ENCODE measurements around the gene ULBP3.

The ULBP3 gene

DNA sequence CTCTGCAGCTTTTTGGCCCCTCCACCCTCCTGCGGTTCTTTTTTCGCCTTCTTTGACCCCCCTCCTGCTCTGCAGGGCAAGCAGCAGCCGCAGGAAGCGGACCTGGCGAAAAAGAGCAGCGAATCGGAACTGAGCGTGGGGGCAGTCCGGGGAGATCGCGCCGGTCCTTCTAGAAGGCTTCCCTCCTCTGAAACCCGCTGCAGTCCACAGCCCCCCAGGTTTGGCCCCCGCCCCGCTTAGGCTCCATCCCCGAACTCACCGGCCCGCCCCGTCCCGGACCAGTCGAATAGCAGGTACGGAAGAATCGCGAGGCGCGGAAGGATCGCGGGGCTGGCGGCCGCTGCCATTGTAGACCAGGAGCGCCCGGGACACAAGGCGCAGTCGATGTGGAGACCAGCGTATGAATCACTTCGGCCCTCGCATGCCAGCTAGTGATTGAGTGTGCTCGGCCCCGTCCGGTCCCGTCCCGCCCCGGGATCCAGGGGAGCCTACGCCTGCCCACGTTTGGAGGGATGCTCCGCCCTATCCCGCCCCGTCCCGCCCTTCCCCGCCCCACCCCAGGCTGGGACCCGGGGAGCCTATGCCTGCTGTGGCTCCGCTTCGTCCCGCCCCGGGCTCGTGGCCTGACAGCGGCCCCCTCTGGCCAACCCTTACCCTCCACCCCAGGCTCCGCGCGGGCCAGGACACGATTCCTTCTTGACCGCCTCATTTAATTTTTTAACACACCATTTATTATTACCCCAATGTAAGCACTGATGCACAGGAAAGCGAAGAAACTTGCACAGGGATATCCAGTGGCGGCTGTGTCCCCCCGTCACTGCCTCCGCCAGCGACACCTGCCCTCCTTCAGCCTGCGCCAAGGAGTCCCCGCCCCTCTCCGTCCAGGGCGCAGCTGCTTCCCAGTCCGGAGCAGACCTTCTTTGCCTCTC, at the start of gene ULBP3:
TSS of gene ULBP3 (minus strand) at position 402 of the 929 bp plus-strand sequence. CDS start at position 347, 55 bp downstream.
- peak; percentile 83 for DNase-seq

DNA sequence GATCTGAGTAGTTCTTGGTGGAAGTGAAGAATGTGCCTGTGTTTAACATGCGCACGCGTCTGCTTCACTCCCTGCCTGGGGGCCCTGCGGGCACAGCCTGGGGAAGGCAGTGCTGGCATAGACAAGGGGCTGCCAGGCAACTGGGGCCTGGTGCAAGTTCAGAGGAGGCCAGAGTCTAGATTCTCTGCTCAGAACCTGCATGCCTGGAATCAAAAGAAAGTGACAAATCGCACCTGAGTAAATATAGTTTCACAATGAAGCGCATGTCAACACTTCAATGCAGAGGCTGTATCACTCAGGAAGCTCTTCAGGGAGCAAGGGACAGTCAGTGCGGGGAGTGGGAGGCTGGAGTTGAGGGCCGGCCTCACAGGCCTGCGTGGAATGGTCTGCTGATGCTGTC, 49.7 kb upstream of the ULBP3 start:
- no peak for DNase-seq

- DNase-seq = no peak
Observed at GRCh38 chr6:150118203-150118602, 49.3 kb upstream of the ULBP3 start.

GRCh38 chr6:150116200-150116800, 47.4 kb upstream of the ULBP3 start:
- DNase-seq = no peak

DNA sequence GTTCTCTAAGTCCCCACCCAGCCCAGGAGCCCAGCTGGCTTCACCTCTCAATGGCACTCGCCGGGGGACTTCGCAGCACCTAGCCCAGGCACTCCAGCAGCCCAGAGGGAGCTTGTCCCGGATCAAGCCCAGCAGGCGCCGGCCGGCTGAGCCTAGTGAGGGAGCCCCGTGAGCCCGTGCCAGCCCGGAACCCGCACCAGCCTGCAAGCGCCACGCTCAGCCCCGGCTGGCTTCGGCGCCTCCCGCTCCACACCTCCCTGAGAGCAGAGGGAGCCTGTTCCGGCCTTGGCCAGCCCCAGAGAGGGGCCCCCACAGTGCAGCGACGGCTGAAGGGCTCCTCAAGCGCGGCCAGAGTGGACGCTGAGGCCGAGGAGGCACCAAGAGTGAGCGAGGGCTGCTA, 46.8 kb upstream of the ULBP3 start:
- no peak for DNase-seq

DNA sequence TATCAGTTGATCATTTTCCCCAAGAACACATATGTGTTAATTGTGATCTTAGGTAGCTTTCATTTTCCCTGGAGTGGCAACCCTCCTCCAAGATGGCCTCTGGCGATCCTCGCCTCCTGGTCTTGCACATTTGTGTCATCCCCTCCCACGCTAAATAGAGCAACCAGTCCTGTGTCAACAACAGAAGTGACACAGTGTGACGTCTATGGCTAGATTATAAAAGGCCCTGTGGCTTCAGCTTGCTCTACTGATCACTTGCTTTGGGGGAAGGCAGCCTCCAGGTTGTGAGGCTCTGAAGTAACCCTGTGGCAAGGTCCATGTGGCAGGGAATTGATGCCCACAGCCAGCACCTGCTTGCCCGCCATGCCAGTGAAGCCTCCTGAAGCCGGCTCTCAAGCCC, 43.3 kb upstream of the ULBP3 start:
- no peak for DNase-seq

DNA sequence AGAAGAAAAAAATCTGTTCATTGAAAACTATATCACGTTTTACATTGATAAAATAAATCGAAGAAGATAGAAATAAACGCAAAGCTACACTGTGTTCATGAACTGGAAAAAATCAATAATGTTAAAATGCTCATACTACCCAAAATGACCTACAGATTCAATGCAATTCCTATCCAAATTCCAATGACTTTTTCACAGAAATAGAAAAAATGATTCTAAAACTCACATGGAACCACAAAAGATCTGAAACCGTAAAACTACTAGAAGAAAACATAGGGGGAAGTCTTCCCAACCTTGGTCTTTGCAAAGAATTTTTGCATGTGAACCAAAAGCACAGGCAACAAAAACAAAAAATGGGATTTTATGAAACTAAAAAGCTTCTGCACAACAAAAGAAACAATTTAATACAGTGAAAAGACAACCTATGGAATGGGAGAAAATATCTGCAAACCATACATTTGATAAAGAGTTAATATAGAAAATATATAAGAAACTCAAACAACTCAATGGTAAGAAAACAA, 33.9 kb upstream of the ULBP3 start:
- DNase-seq = no peak

GRCh38 chr6:150100745-150101144, 31.8 kb upstream of the ULBP3 start:
- no peak for DNase-seq

DNA sequence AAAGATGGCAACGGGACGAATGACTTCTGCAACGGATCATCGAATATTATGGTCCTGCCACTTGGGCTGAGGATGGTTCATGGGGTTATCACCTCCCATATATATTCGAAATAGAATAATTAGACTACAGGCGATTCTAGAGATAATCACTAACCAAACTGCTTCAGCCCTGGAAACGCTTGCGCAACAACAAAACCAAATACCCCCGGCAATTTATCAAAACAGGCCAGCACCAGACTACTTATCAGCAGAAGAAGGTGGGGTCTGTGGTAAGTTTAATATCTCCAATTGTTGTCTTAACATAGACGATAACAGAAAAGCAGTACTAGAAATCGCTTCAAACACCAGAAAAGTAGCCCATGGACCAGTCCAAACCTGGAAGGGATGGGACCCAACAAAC, 31.0 kb upstream of the ULBP3 start:
- no peak for DNase-seq

- no peak for DNase-seq
Observed at GRCh38 chr6:150099546-150099945, 30.6 kb upstream of the ULBP3 start.

DNA sequence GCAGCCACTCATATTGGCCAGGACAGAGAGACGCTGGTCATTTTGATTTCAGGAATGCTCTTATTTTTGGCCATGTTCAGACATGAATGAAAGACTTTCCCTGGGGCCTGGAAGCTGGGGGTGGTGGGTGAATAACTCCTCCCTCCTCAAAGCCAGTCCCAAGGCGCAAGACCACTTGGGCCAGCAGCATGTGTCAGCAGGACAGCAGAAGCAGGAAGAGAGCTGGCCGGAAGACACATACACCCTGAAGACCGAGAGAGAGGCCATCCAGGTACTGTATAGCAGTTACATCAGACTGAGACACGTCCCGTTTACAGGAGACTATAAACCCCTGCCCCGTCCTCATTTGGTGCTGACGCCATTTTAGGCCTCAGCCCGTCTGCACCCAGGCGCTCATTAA, 29.2 kb upstream of the ULBP3 start:
- DNase-seq = no peak

DNA sequence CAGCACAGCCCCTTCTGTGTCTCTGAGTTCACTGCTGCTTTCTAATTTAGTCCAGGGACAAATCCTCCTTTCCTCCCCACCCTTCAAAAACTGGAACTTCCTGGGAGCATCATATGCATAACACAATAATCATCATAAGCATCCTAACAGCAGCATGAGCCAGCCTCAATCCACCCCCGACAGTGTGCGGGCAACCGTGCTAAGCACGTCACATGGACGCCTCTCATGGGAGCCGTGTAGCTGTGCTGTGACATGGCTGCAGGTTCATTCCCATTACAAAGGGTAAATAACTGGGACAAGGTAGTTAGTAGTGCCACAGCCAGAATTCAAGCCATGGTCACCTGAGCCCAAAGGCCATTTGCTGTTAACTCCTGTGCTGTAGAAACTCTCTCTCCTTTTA, 24.5 kb upstream of the ULBP3 start:
- no peak for DNase-seq

- DNase-seq = no peak
Observed at GRCh38 chr6:150091476-150091875, 22.6 kb upstream of the ULBP3 start.

DNA sequence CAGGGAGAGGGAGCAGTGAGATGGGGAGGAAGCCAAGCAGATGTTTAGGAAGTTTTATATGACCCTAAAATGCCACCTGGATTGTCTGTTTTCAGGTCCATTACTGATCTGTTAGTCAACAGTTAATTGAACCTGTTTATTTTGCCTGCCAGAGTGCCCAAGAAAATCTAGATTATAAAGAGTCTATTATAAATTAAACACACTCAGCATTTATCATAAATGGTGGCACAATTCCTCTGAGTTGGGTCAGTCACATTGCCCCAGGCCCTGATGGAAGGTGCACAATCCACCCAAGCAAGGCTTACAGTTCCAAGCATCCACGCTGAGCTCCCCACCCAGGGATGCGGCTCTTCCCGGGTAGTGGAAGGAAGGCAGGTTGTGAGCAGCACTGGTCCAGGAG, 21.4 kb upstream of the ULBP3 start:
- no peak for DNase-seq

GRCh38 chr6:150088481-150089154, 19.7 kb upstream of the ULBP3 start:
- DNase-seq = no peak

DNA sequence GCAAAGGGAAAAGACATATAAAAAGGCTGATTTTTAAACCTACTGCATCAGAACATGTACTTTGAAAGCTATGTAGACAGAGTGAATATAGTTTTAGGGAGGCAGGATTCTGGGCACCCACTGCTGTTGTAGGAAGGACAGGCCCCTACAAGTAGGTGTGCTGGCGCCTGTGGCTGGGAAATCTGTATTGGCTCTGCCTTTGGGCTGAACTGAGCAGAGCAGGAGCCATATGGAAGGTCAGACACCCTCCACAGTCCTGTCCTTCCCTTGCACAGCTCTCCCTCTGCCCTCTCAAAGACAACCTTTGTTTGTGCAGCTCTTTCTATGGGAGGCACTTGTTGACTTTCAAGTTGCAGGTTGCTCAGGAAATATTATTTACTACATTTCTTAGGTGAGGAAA, 18.4 kb upstream of the ULBP3 start:
- no peak for DNase-seq

DNA sequence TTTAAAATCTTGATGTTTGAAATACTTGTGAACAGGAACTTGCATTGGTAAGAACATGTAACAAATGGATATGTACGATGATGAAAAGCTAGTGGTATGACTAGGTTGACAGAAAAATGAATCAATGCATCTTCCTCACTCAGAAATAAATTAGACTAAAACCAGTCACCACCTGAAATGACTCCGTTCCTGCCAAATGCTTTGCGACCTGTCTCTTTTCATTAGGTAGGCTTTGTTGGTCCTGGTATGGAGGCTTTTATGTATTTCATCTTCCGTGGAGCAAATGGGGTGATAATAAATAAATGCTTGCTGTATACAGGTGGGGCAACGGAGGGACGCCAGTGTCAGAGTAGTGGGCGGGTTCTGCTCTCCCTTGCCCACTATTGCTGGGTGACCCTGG, 17.1 kb upstream of the ULBP3 start:
- no peak for DNase-seq

DNA sequence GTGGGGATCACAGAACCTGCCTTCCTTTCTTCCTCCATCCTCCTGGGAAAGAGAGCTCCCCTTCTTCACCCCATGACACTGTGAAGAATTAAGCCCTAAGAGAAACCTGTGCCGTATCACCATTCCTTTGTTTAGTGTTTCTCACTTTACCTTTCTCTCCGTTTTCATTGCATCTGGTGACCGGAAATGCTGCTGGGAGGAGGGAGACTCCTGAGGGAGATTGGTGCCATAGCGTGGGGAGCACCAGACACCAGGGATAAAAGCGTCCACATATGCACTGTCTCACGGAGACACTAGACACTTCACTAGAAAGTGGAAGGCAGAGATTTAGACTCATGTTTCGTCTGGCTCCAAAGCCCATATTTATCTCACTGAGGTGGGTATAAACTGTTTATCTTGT, 15.5 kb upstream of the ULBP3 start:
- DNase-seq = no peak

DNA sequence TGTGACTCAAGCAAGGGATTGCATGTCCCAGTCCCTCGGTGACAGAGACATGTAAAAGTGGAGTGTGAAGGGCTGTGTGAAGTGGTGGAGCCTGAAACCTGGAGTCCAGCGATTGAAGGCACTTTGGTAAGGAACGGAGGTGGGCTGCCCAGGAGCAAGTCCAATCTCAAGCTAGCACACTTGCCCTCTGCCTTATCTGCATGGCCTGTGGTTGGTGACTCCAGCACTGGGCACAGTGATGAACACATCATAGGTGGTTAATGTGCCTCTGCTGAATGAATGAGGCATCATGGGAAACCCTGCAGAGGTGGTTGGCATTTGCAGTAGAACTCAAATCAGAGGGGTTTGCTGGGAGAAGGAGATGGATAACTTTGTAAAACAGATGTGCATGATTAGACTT, 14.9 kb upstream of the ULBP3 start:
- DNase-seq = no peak

DNA sequence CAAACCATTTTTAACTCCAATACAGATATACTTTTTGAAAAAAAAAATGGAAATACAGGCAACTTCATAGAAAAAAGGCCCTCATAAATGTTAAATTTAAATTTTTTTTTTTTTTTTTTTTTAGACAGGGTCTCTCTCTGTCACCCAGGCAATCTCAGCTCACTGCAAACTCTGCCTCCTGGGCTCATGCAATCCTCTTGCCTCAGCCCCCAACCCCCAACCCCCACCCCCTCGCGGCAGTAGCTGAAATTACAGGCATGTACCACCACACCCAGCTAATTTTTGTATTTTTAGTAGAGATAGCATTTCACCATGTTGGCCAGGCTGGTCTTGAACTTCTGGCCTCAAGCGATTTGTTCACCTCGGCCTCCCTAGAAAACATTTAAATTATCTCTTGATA, 12.8 kb upstream of the ULBP3 start:
- DNase-seq = no peak

DNA sequence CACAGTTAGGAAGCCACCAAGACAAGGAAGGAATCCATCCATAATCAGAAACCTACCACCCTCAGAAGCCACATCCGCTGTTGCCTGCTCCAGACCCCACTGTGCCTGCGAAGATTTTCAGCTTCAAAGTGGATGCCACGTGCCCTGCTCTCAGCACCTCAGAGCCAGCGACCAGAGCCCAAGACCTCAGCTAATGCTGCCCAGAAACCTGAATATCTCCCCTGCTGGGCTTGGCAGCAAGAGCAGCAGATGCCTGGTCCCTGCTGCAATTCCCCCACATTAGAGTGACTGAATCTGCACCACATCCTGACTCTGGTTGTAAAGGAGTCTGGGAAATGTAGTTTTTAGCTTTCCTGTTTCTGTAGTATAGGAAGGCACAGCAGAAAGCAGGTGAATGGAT, 10.7 kb upstream of the ULBP3 start:
- peak; percentile 18 for DNase-seq

DNA sequence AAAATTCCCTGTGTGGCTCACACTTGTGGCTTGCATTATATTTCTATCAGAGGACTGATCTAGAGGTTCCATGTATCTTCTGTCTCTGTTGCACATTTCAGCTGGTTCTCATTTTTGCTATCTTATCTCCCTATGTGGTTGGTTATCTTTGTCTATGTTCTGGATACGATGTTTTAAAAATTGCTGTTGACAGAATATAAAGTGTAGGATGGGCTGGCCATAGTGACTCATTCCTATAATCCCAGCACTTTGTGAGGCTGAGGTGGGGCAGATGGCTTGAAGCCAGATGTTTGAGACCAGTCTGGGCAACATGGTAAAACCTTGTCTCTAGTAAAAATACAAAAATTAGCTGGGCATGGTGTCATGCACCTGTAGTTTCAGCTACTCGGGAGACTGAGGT, 9.9 kb upstream of the ULBP3 start:
- no peak for DNase-seq

DNA sequence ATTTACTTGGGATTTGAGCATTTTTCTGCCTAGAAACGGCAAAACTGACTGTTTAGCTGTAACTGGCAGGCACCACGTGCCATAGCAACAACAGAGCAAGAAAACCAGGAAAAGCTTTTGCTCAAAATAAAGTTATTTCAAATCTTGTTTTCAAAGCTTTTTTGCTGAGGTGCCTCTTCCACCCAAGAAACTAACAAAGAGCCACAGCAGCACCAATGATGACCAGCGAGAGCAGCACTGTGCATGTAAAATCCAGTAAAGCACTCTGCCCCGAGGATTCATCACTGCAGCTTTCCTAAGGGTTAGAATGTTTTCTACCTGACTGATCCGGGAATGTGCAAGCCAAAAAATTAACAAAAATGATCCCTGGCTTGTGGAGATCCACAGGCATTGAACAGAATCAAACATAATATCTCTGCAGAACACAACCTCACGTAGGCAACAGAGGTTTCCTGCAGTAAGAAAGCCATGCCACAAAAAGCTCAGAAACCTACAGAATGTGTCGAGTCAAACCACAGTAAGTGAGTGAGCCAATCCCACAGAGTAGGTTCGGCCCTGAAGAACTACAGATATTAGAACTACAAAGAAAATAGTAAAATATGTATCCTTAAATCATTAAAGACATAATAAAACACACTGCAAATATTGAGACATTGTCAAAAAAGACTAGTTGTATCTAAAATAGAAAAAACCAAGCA, 7.4 kb upstream of the ULBP3 start:
- DNase-seq = peak; percentile 41
